Body of pancreas (tissue), 4 donors: ENCODE results near the gene PTPRN2.

Experiments used
- POLR2A ChIP-seq, 3 donors: fragments of 450-650 bp; IDR thresholded peaks; one replicate each; pipeline ENCODE4 v1.6.1; 2016; ENCODE audit warnings: antibody characterized with exemption in 3 of 3, mild to moderate bottlenecking in 2 of 3
- TF ChIP-seq, protein P1 (sequence below), 7 experiments: fragments of 450-650 bp in 4 of 7; fragments of 200-600 bp in 3 of 7; sonication (generic) in 3 of 7; IDR thresholded peaks; one replicate each; pipeline ENCODE4 v1.5.1; 2016 to 2019; ENCODE audit warnings: antibody characterized with exemption in 7 of 7

DNA sequence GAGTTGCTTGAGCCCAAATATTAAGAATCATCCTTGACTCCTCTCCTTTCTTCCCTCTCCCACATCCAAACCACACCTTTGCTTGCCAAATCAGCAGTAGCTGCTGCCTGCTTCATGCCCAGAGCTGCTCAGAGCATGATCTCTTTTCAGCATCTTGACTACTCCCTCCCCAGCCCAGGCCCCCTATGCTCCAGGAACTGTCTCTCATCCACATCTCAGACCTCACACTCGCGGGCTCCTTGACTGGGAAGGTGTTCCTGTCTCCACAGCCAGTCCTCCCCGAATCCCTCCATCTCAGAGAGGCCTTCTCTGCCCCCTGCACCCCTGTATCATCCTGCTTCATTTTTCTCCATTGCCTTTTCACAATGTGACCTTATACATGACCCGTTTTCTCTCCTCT, 1093.8 kb downstream of the PTPRN2 start:
- TF ChIP-seq, protein P1, sequence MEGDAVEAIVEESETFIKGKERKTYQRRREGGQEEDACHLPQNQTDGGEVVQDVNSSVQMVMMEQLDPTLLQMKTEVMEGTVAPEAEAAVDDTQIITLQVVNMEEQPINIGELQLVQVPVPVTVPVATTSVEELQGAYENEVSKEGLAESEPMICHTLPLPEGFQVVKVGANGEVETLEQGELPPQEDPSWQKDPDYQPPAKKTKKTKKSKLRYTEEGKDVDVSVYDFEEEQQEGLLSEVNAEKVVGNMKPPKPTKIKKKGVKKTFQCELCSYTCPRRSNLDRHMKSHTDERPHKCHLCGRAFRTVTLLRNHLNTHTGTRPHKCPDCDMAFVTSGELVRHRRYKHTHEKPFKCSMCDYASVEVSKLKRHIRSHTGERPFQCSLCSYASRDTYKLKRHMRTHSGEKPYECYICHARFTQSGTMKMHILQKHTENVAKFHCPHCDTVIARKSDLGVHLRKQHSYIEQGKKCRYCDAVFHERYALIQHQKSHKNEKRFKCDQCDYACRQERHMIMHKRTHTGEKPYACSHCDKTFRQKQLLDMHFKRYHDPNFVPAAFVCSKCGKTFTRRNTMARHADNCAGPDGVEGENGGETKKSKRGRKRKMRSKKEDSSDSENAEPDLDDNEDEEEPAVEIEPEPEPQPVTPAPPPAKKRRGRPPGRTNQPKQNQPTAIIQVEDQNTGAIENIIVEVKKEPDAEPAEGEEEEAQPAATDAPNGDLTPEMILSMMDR (IDR thresholded peaks at IDR 0.05) = no peak
- no peak for TF ChIP-seq POLR2A (IDR thresholded peaks at IDR 0.05)
